Measurements from ENCODE around the gene SLC25A21. TPM values are rescaled to one million over a fixed set of nuclear protein-coding genes. Genes with fewer than 3 reads are reported as not detected.

Gene SLC25A21
- total and polyA plus RNA-seq, 4 donors, result 0.65 to 1.4 (median 1.3) TPM; not detected in 1

- DNase-seq, result no peak
- WGBS, 2 donors, result 52 to 67% methylated on average over 2 of the region's 2 CpGs
- H3K4me1 ChIP-seq (ENCODE audit: control insufficient read depth in 1 of 2, insufficient read depth in 2 of 2, low read length in 2 of 2), result peaks cover 0 to 2% of the 10 kb centered on the region in 2 donors
- intact Hi-C loops (cut with DNase I), result loop anchor here in 1 of 2 donors (10.0 kb wide), 1 partner anchor 199 kb away; no protein-coding TSS in a partner anchor
- no peaks in the 10 kb centered on the region for H3K9me3 ChIP-seq (ENCODE audit: control insufficient read depth, low read length)
- no peak overlapping the region for H3K27ac ChIP-seq (ENCODE audit: low read depth in 1 of 2, low read length in 2 of 2)
- H3K36me3 ChIP-seq (ENCODE audit: control insufficient read depth in 1 of 2, insufficient read depth in 2 of 2, low read length in 1 of 2), result no peaks in the 10 kb centered on the region
- ATAC-seq (ENCODE audit: low FRiP score), result no peak
- H3K27me3 ChIP-seq (ENCODE audit: control insufficient read depth in 1 of 2, insufficient read depth in 2 of 2, low read length in 1 of 2), result no peaks in the 10 kb centered on the region
- no peak overlapping the region for H3K4me3 ChIP-seq (ENCODE audit: low read length in 2 of 2)
Observed at GRCh38 chr14:37143475-37143874, 28.9 kb downstream of the SLC25A21 start.

- Histone ChIP-seq H3K4me3 (ENCODE audit: low read length in 2 of 2) (no peak overlapping the region), H3K27me3 (ENCODE audit: control insufficient read depth in 1 of 2, insufficient read depth in 2 of 2, low read length in 1 of 2) (no peaks in the 10 kb centered on the region), H3K36me3 (ENCODE audit: control insufficient read depth in 1 of 2, insufficient read depth in 2 of 2, low read length in 1 of 2) (no peaks in the 10 kb centered on the region), H3K9me3 (ENCODE audit: control insufficient read depth, low read length) (no peaks in the 10 kb centered on the region), H3K27ac (ENCODE audit: low read depth in 1 of 2, low read length in 2 of 2) (no peak overlapping the region), H3K4me1 (ENCODE audit: control insufficient read depth in 1 of 2, insufficient read depth in 2 of 2, low read length in 2 of 2) (peaks cover 0 to 2% of the 10 kb centered on the region in 2 donors)
- WGBS, 2 donors, result 7 to 9% methylated on average over 3 of the region's 3 CpGs
- intact Hi-C loops (cut with DNase I), result loop anchor here in 1 of 2 donors (10.0 kb wide), 1 partner anchor 198 kb away; no protein-coding TSS in a partner anchor
- no peak for ATAC-seq (ENCODE audit: low FRiP score)
- DNase-seq, result no peak
Observed at GRCh38 chr14:37142835-37143401, 29.5 kb downstream of the SLC25A21 start.

- Histone ChIP-seq H3K4me1 (ENCODE audit: control insufficient read depth in 1 of 2, insufficient read depth in 2 of 2, low read length in 2 of 2) (peaks cover 0 to 2% of the 10 kb centered on the region in 2 donors), H3K27ac (ENCODE audit: low read depth in 1 of 2, low read length in 2 of 2) (no peak overlapping the region), H3K27me3 (ENCODE audit: control insufficient read depth in 1 of 2, insufficient read depth in 2 of 2, low read length in 1 of 2) (no peaks in the 10 kb centered on the region), H3K36me3 (ENCODE audit: control insufficient read depth in 1 of 2, insufficient read depth in 2 of 2, low read length in 1 of 2) (no peaks in the 10 kb centered on the region), H3K9me3 (ENCODE audit: control insufficient read depth, low read length) (no peaks in the 10 kb centered on the region), H3K4me3 (ENCODE audit: low read length in 2 of 2) (no peak overlapping the region)
- DNase-seq (no peak), ATAC-seq (ENCODE audit: low FRiP score) (no peak)
- 81 to 88% methylated on average over 2 of the region's 2 CpGs for WGBS, 2 donors
- intact Hi-C loops (cut with DNase I), result loop anchor here in 1 of 2 donors (10.0 kb wide), 1 partner anchor 195 kb away; no protein-coding TSS in a partner anchor
Observed at GRCh38 chr14:37140176-37140575, 32.2 kb downstream of the SLC25A21 start.

GRCh38 chr14:37139710-37140109 lies 32.7 kb downstream of the SLC25A21 start:
- no peak overlapping the region for H3K27ac ChIP-seq (ENCODE audit: low read depth in 1 of 2, low read length in 2 of 2)
- DNase-seq, result no peak
- H3K36me3 ChIP-seq (ENCODE audit: control insufficient read depth in 1 of 2, insufficient read depth in 2 of 2, low read length in 1 of 2), result no peaks in the 10 kb centered on the region
- no peaks in the 10 kb centered on the region for H3K9me3 ChIP-seq (ENCODE audit: control insufficient read depth, low read length)
- H3K27me3 ChIP-seq (ENCODE audit: control insufficient read depth in 1 of 2, insufficient read depth in 2 of 2, low read length in 1 of 2), result no peaks in the 10 kb centered on the region
- H3K4me1 ChIP-seq (ENCODE audit: control insufficient read depth in 1 of 2, insufficient read depth in 2 of 2, low read length in 2 of 2), result peaks cover 0 to 2% of the 10 kb centered on the region in 2 donors
- no peak for ATAC-seq (ENCODE audit: low FRiP score)
- 81 to 89% methylated on average over 3 of the region's 3 CpGs for WGBS, 2 donors
- H3K4me3 ChIP-seq (ENCODE audit: low read length in 2 of 2), result no peak overlapping the region
- intact Hi-C loops (cut with DNase I), result loop anchor here in 1 of 2 donors (10.0 kb wide), 1 partner anchor 195 kb away; no protein-coding TSS in a partner anchor

- intact Hi-C loops (cut with DNase I), result no loop called here
- H3K4me1 ChIP-seq (ENCODE audit: control insufficient read depth in 1 of 2, insufficient read depth in 2 of 2, low read length in 2 of 2), result peaks cover 0 to 2% of the 10 kb centered on the region in 2 donors
- DNase-seq (no peak), ATAC-seq (ENCODE audit: low FRiP score) (no peak)
- no peak overlapping the region for H3K4me3 ChIP-seq (ENCODE audit: low read length in 2 of 2)
- H3K36me3 ChIP-seq (ENCODE audit: control insufficient read depth in 1 of 2, insufficient read depth in 2 of 2, low read length in 1 of 2), result no peaks in the 10 kb centered on the region
- no peak overlapping the region for H3K27ac ChIP-seq (ENCODE audit: low read depth in 1 of 2, low read length in 2 of 2)
- H3K27me3 ChIP-seq (ENCODE audit: control insufficient read depth in 1 of 2, insufficient read depth in 2 of 2, low read length in 1 of 2), result no peaks in the 10 kb centered on the region
- WGBS, 2 donors, result 75 to 89% methylated on average over 2 of the region's 2 CpGs
- H3K9me3 ChIP-seq (ENCODE audit: control insufficient read depth, low read length), result no peaks in the 10 kb centered on the region
Observed at GRCh38 chr14:37138898-37139297, 33.5 kb downstream of the SLC25A21 start.

GRCh38 chr14:37133284-37133913 lies 39.0 kb downstream of the SLC25A21 start:
- H3K9me3 ChIP-seq (ENCODE audit: control insufficient read depth, low read length), result no peaks in the 10 kb centered on the region
- no peaks in the 10 kb centered on the region for H3K36me3 ChIP-seq (ENCODE audit: control insufficient read depth in 1 of 2, insufficient read depth in 2 of 2, low read length in 1 of 2)
- ATAC-seq (ENCODE audit: low FRiP score) (no peak), DNase-seq (no peak)
- no peaks in the 10 kb centered on the region for H3K27me3 ChIP-seq (ENCODE audit: control insufficient read depth in 1 of 2, insufficient read depth in 2 of 2, low read length in 1 of 2)
- no peak overlapping the region for H3K4me3 ChIP-seq (ENCODE audit: low read length in 2 of 2)
- WGBS, 2 donors, result 85 to 89% methylated on average over 3 of the region's 3 CpGs
- H3K4me1 ChIP-seq (ENCODE audit: control insufficient read depth in 1 of 2, insufficient read depth in 2 of 2, low read length in 2 of 2), result no peaks in the 10 kb centered on the region
- intact Hi-C loops (cut with DNase I), result no loop called here
- no peak overlapping the region for H3K27ac ChIP-seq (ENCODE audit: low read depth in 1 of 2, low read length in 2 of 2)

GRCh38 chr14:37131205-37131604 lies 41.2 kb downstream of the SLC25A21 start:
- no peaks in the 10 kb centered on the region for H3K36me3 ChIP-seq (ENCODE audit: control insufficient read depth in 1 of 2, insufficient read depth in 2 of 2, low read length in 1 of 2)
- no peaks in the 10 kb centered on the region for H3K9me3 ChIP-seq (ENCODE audit: control insufficient read depth, low read length)
- no peaks in the 10 kb centered on the region for H3K4me1 ChIP-seq (ENCODE audit: control insufficient read depth in 1 of 2, insufficient read depth in 2 of 2, low read length in 2 of 2)
- intact Hi-C loops (cut with DNase I), result no loop called here
- no peak for DNase-seq
- H3K27ac ChIP-seq (ENCODE audit: low read depth in 1 of 2, low read length in 2 of 2), result no peak overlapping the region
- no peak for ATAC-seq (ENCODE audit: low FRiP score)
- H3K27me3 ChIP-seq (ENCODE audit: control insufficient read depth in 1 of 2, insufficient read depth in 2 of 2, low read length in 1 of 2), result no peaks in the 10 kb centered on the region
- 70 to 71% methylated on average over 2 of the region's 2 CpGs for WGBS, 2 donors
- no peak overlapping the region for H3K4me3 ChIP-seq (ENCODE audit: low read length in 2 of 2)

GRCh38 chr14:37129047-37129446 lies 43.4 kb downstream of the SLC25A21 start:
- 88 to 89% methylated on average over 7 of the region's 7 CpGs for WGBS, 2 donors
- H3K27me3 ChIP-seq (ENCODE audit: control insufficient read depth in 1 of 2, insufficient read depth in 2 of 2, low read length in 1 of 2), result no peaks in the 10 kb centered on the region
- DNase-seq (no peak), ATAC-seq (ENCODE audit: low FRiP score) (no peak)
- no peak overlapping the region for H3K4me3 ChIP-seq (ENCODE audit: low read length in 2 of 2)
- no peaks in the 10 kb centered on the region for H3K36me3 ChIP-seq (ENCODE audit: control insufficient read depth in 1 of 2, insufficient read depth in 2 of 2, low read length in 1 of 2)
- intact Hi-C loops (cut with DNase I), result loop anchor here in 1 of 2 donors (10.0 kb wide), 1 partner anchor 154 kb away; no protein-coding TSS in a partner anchor
- no peaks in the 10 kb centered on the region for H3K4me1 ChIP-seq (ENCODE audit: control insufficient read depth in 1 of 2, insufficient read depth in 2 of 2, low read length in 2 of 2)
- H3K27ac ChIP-seq (ENCODE audit: low read depth in 1 of 2, low read length in 2 of 2), result no peak overlapping the region
- no peaks in the 10 kb centered on the region for H3K9me3 ChIP-seq (ENCODE audit: control insufficient read depth, low read length)

- no peaks in the 10 kb centered on the region for H3K9me3 ChIP-seq (ENCODE audit: control insufficient read depth, low read length)
- WGBS, 2 donors, result 88 to 98% methylated on average over 3 of the region's 3 CpGs
- H3K4me3 ChIP-seq (ENCODE audit: low read length in 2 of 2), result no peak overlapping the region
- DNase-seq (no peak), ATAC-seq (ENCODE audit: low FRiP score) (no peak)
- intact Hi-C loops (cut with DNase I), result loop anchor here (5.0 to 10.0 kb wide), 2 partner anchors 87 to 150 kb away; no protein-coding TSS in a partner anchor
- H3K36me3 ChIP-seq (ENCODE audit: control insufficient read depth in 1 of 2, insufficient read depth in 2 of 2, low read length in 1 of 2), result no peaks in the 10 kb centered on the region
- no peaks in the 10 kb centered on the region for H3K27me3 ChIP-seq (ENCODE audit: control insufficient read depth in 1 of 2, insufficient read depth in 2 of 2, low read length in 1 of 2)
- no peaks in the 10 kb centered on the region for H3K4me1 ChIP-seq (ENCODE audit: control insufficient read depth in 1 of 2, insufficient read depth in 2 of 2, low read length in 2 of 2)
- H3K27ac ChIP-seq (ENCODE audit: low read depth in 1 of 2, low read length in 2 of 2), result no peak overlapping the region
Observed at GRCh38 chr14:37124614-37125013, 47.8 kb downstream of the SLC25A21 start.

All from aorta (tissue), 5 donors.